Lung (tissue), 12 donors: ENCODE data around the gene ADAMTS3. TPM values are rescaled to one million over a fixed set of nuclear protein-coding genes. Genes with fewer than 3 reads are reported as not detected.

Experiments used
- ATAC-seq: fragments of 200-7000 bp; cut with Tn5 transposase; one replicate; pipeline ENCODE4 v1.9.1; 2020; ENCODE audit warnings: moderate number of reproducible peaks; ENCODE audit not compliant: insufficient read depth, low FRiP score
- DNase-seq, 3 donors: peaks; one replicate each; pipeline ENCODE4 v3.0.0-alpha.2; 2013 to 2017
- H3K27ac ChIP-seq, 2 donors: one replicate each; pipeline ENCODE4 v1.5.1; 2013; ENCODE audit warnings: mild to moderate bottlenecking in 2 of 2, moderate library complexity in 2 of 2, control low read depth in 1 of 2, inconsistent platforms in 1 of 2, low read depth in 1 of 2, low read length in 1 of 2
- H3K27me3 ChIP-seq, 3 donors: one replicate each; pipeline ENCODE4 v1.5.1; 2013; ENCODE audit warnings: low read length in 2 of 3; ENCODE audit not compliant: control insufficient read depth in 3 of 3, insufficient read depth in 3 of 3
- H3K36me3 ChIP-seq, 4 donors: one replicate each; pipeline ENCODE4 v1.5.1; 2013; ENCODE audit warnings: low read length in 4 of 4, mild to moderate bottlenecking in 1 of 4, moderate library complexity in 1 of 4; ENCODE audit not compliant: control insufficient read depth in 4 of 4, insufficient read depth in 4 of 4
- H3K4me1 ChIP-seq, 5 donors: one replicate each; pipeline ENCODE4 v1.5.1; 2013; ENCODE audit warnings: low read length in 5 of 5, mild to moderate bottlenecking in 2 of 5, moderate library complexity in 1 of 5; ENCODE audit not compliant: control insufficient read depth in 5 of 5, insufficient read depth in 5 of 5
- H3K4me3 ChIP-seq: one replicate; pipeline ENCODE4 v1.5.1; 2013; ENCODE audit warnings: mild to moderate bottlenecking, control low read depth, moderate library complexity
- H3K9ac ChIP-seq, 2 donors: one replicate each; pipeline ENCODE4 v1.5.1; 2013; ENCODE audit warnings: low read length in 2 of 2, control low read depth in 1 of 2; ENCODE audit not compliant: insufficient read depth in 1 of 2
- H3K9me3 ChIP-seq, 4 donors: one replicate each; pipeline ENCODE4 v1.5.1; 2013; ENCODE audit warnings: low read length in 3 of 4, mild to moderate bottlenecking in 1 of 4, moderate library complexity in 1 of 4; ENCODE audit not compliant: control insufficient read depth in 4 of 4, insufficient read depth in 3 of 4
- CTCF ChIP-seq: IDR thresholded peaks from 2 replicates; pipeline ENCODE4 v1.5.1; 2012; ENCODE audit warnings: mild to moderate bottlenecking; ENCODE audit errors: control extremely low read depth, extremely low read depth
- WGBS, 2 donors: extraction: QIAGEN DNeasy Blood & Tissue Kit; methylation state at CpG; one replicate each; pipeline ENCODE4 v1.1.7; 2013; 5-methylcytosine and 5-hydroxymethylcytosine counted together
- polyA plus RNA-seq, 2 donors: library from polyadenylated mRNA; stranded (reverse); fragments of 200-250 nt; gene quantifications; one replicate each; pipeline ENCODE4 v1.2.1, GENCODE V29; 2013
- total RNA-seq, 2 donors: library from RNA; depleted of rRNA in 1 of 2; stranded (reverse); fragments of >200 nt in 1 of 2; gene quantifications; one replicate each; pipeline ENCODE4 v1.2.1, GENCODE V29; 2014 to 2021
- donor health status: control.
- donor health status: control.
- donor health status: Bipolar disorder and iron deficiency.
- donor health status: healthy.
- donor health status: DM: yes; HTN: yes; CAD: no.

The ADAMTS3 gene
- total and polyA plus RNA-seq, 4 donors = 1.1 to 12.9 (median 2.1) TPM

DNA sequence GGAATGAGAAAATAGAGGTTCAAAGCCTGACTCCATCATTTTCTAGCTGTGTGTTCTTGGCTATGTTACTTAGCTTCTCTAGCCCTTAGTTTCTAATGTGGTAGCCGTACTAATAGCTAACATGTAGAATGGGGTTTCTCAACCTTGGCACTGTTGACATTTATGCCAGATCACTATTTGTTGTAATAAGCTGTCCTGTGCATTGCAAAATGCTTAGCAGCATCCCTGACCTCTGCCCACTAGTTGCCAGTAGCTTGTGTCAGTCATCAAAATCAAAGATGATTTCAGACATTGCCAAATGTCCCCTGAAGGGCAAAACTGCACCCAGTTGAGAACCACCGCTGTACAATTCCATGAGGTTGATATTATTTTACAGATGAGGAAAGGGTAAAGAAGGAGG lies 18.3 kb upstream of the ADAMTS3 start:
- no peak overlapping the region for H3K4me3 ChIP-seq
- H3K9ac ChIP-seq = no peak overlapping the region
- WGBS, 2 donors = 80 to 87% methylated on average over 2 of the region's 2 CpGs
- H3K27ac ChIP-seq = no peak overlapping the region
- H3K4me1 ChIP-seq = no peaks in the 10 kb centered on the region
- H3K27me3 ChIP-seq = no peaks in the 10 kb centered on the region
- no peaks in the 10 kb centered on the region for H3K9me3 ChIP-seq
- no peak for DNase-seq
- H3K36me3 ChIP-seq = no peaks in the 10 kb centered on the region
- TF ChIP-seq CTCF = no peak
- ATAC-seq = no peak

DNA sequence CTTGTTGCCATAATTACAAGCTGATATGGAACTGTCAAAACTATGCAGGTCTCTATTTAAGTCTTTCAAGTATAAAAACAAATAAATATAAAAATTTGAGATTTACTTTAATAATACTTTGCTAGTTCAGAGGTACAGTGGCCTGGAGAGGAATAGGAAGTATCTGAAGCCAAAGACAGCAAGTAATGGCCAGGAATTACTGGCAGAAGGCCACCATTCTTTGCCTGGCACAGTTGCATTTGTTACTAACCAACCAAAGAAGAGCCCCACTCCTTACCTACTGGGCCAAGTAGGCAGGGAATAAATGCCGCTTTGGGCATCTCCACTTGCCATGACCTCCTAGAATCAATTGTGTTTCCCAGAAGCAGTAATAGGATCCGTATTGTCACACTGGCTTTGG lies 13.8 kb upstream of the ADAMTS3 start:
- Histone ChIP-seq H3K4me1 (no peaks in the 10 kb centered on the region), H3K9ac (no peak overlapping the region), H3K4me3 (no peak overlapping the region), H3K27me3 (no peaks in the 10 kb centered on the region), H3K36me3 (no peaks in the 10 kb centered on the region), H3K27ac (no peak overlapping the region), H3K9me3 (no peaks in the 10 kb centered on the region)
- DNase-seq (no peak), ATAC-seq (no peak)
- 1 to 71% methylated on average over 2 of the region's 2 CpGs for WGBS, 2 donors
- no peak for TF ChIP-seq CTCF

DNA sequence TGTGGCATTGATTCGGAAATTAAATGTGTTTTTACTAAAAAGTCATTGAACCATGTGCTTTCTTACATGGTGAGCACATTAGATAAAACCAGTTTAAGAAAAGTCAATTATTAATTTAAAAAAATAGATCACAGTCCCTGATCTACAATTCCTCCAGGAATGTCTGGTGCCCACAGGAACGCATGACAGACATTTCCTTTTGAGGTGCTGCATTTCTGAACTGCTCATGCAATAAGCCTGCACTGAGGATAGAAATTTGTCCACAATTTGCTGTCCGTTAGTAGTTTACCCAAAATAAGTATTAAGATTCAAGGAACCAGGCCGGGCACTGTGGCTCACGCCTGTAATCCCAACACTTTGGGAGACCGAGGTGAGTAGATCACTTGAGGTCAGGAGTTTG lies 8.2 kb upstream of the ADAMTS3 start:
- H3K27me3 ChIP-seq = no peaks in the 10 kb centered on the region
- H3K4me3 ChIP-seq = no peak overlapping the region
- peaks cover 0 to 2% (median 0%) of the 10 kb centered on the region in 5 donors for H3K4me1 ChIP-seq
- no peak overlapping the region for H3K27ac ChIP-seq
- ATAC-seq (no peak), DNase-seq (no peak)
- no peaks in the 10 kb centered on the region for H3K9me3 ChIP-seq
- no peak for TF ChIP-seq CTCF
- no peaks in the 10 kb centered on the region for H3K36me3 ChIP-seq
- 95 to 96% methylated on average over 6 of the region's 6 CpGs for WGBS, 2 donors
- H3K9ac ChIP-seq = no peak overlapping the region

DNA sequence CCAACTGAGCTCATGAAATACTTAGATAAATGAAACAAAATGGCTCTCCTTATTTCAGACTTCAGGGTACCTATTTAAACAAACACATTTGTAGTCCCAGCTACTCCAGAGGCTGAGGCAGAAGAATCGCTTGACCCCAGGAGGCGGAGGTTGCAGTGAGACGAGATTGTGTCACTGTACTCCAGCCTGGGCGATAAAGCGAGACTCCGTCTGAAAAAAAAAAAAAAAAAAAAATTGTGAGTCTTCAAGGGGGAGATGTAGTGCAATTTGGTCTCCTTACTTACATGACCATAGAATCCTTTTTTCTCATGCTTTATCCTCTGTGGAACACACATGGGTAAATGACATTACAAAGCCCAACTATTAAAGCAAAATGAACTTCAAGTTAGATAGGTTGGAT lies 2.3 kb upstream of the ADAMTS3 start:
- no peaks in the 10 kb centered on the region for H3K27me3 ChIP-seq
- TF ChIP-seq CTCF = no peak
- H3K9ac ChIP-seq = no peak overlapping the region
- H3K9me3 ChIP-seq = no peaks in the 10 kb centered on the region
- H3K36me3 ChIP-seq = no peaks in the 10 kb centered on the region
- DNase-seq (no peak), ATAC-seq (no peak)
- H3K27ac ChIP-seq = no peak overlapping the region
- peaks cover 0 to 22% (median 6%) of the 10 kb centered on the region in 5 donors for H3K4me1 ChIP-seq
- 89 to 92% methylated on average over 6 of the region's 6 CpGs for WGBS, 2 donors
- no peak overlapping the region for H3K4me3 ChIP-seq
